H9 (cell line): ENCODE measurements around the gene CYTH3. TPM values are rescaled to one million over a fixed set of nuclear protein-coding genes. Genes with fewer than 3 reads are reported as not detected.

Experiments
- DNase-seq: peaks from one replicate; pipeline ENCODE4 v3.0.0-alpha.2; 2017
- H2AFZ ChIP-seq: one replicate; pipeline ENCODE4 v1.6.1; 2013; ENCODE audit warnings: mild to moderate bottlenecking, low read length, control low read depth, moderate library complexity
- H2AK5ac ChIP-seq: 2 replicates; pipeline ENCODE4 v1.6.1; 2013; ENCODE audit warnings: low read length, control low read depth, mixed read lengths; ENCODE audit not compliant: insufficient read length
- H2BK120ac ChIP-seq: one replicate; pipeline ENCODE4 v1.6.1; 2013; ENCODE audit warnings: low read depth, mild to moderate bottlenecking, low read length, control low read depth, inconsistent platforms; ENCODE audit not compliant: poor library complexity, severe bottlenecking
- H2BK12ac ChIP-seq: 2 replicates; pipeline ENCODE4 v1.6.1; 2013; ENCODE audit warnings: low read length, control low read depth, mixed read lengths, low read depth; ENCODE audit not compliant: insufficient read length
- H2BK15ac ChIP-seq: 2 replicates; pipeline ENCODE4 v1.6.1; 2013; ENCODE audit warnings: low read depth, low read length, control low read depth
- H2BK20ac ChIP-seq: one replicate; pipeline ENCODE4 v1.6.1; 2013; ENCODE audit warnings: low read depth, mild to moderate bottlenecking, low read length, control low read depth, inconsistent platforms; ENCODE audit not compliant: poor library complexity, severe bottlenecking
- H2BK5ac ChIP-seq: 2 replicates; pipeline ENCODE4 v1.6.1; 2013; ENCODE audit warnings: low read length, control low read depth, mixed read lengths; ENCODE audit not compliant: insufficient read length
- H3K14ac ChIP-seq: 2 replicates; pipeline ENCODE4 v1.6.1; 2013; ENCODE audit warnings: low read length, control low read depth; ENCODE audit not compliant: insufficient read depth
- H3K18ac ChIP-seq: 2 replicates; pipeline ENCODE4 v1.6.1; 2013; ENCODE audit warnings: low read depth, mild to moderate bottlenecking, mixed read lengths, low read length, control low read depth; ENCODE audit not compliant: insufficient read length
- H3K23ac ChIP-seq: 2 replicates; pipeline ENCODE4 v1.6.1; 2013; ENCODE audit warnings: low read length, control low read depth, mixed read lengths, low read depth; ENCODE audit not compliant: insufficient read length
- H3K23me2 ChIP-seq: 2 replicates; pipeline ENCODE4 v1.6.1; 2013; ENCODE audit warnings: low read depth, mild to moderate bottlenecking, mixed read lengths, low read length, control low read depth; ENCODE audit not compliant: insufficient read length, poor library complexity, severe bottlenecking
- H3K27ac ChIP-seq: 2 replicates; pipeline ENCODE4 v1.5.1; 2013; ENCODE audit warnings: low read length, control low read depth, mixed read lengths, low read depth; ENCODE audit not compliant: insufficient read length
- H3K27me3 ChIP-seq: 2 replicates; pipeline ENCODE4 v1.6.1; 2013; ENCODE audit warnings: low read length, control low read depth, inconsistent platforms; ENCODE audit not compliant: insufficient read depth
- H3K4ac ChIP-seq: 2 replicates; pipeline ENCODE4 v1.6.1; 2013; ENCODE audit warnings: low read depth, mild to moderate bottlenecking, control low read depth, inconsistent platforms, low read length, moderate library complexity
- H3K4me1 ChIP-seq: 2 replicates; pipeline ENCODE4 v1.6.1; 2013; ENCODE audit warnings: low read length, control low read depth, inconsistent platforms; ENCODE audit not compliant: insufficient read depth
- H3K4me2 ChIP-seq: 2 replicates; pipeline ENCODE4 v1.6.1; 2013; ENCODE audit warnings: low read length, control low read depth, mixed read lengths; ENCODE audit not compliant: insufficient read length, insufficient read depth
- H3K56ac ChIP-seq: 2 replicates; pipeline ENCODE4 v1.6.1; 2013; ENCODE audit warnings: low read depth, mild to moderate bottlenecking, mixed read lengths, low read length, control low read depth; ENCODE audit not compliant: insufficient read length
- H3K79me1 ChIP-seq: 2 replicates; pipeline ENCODE4 v1.6.1; 2013; ENCODE audit warnings: low read depth, mild to moderate bottlenecking, moderate library complexity, low read length, control low read depth, inconsistent platforms; ENCODE audit not compliant: insufficient read depth, poor library complexity, severe bottlenecking
- H3K79me2 ChIP-seq: 2 replicates; pipeline ENCODE4 v1.6.1; 2013; ENCODE audit warnings: low read length, control low read depth, inconsistent platforms; ENCODE audit not compliant: insufficient read depth
- H3K9ac ChIP-seq: 2 replicates; pipeline ENCODE4 v1.6.1; 2013; ENCODE audit warnings: low read length, control low read depth, mixed read lengths; ENCODE audit not compliant: insufficient read length; ENCODE audit errors: extremely low read depth
- H3K9me3 ChIP-seq: one replicate; pipeline ENCODE4 v1.6.1; 2013; ENCODE audit warnings: low read depth, low read length, inconsistent platforms; ENCODE audit not compliant: control insufficient read depth
- H3T11ph ChIP-seq: one replicate; pipeline ENCODE4 v1.6.1; 2013; ENCODE audit warnings: mild to moderate bottlenecking, low read length, control low read depth, inconsistent platforms
- H4K20me1 ChIP-seq: one replicate; pipeline ENCODE4 v1.6.1; 2013; ENCODE audit not compliant: control insufficient read depth, insufficient read length, insufficient read depth
- H4K5ac ChIP-seq: 2 replicates; pipeline ENCODE4 v1.6.1; 2013; ENCODE audit warnings: low read depth, mild to moderate bottlenecking, mixed read lengths, low read length, control low read depth; ENCODE audit not compliant: insufficient read length
- H4K8ac ChIP-seq: replicated peaks from 2 replicates; pipeline ENCODE4 v1.6.1; 2013; ENCODE audit warnings: low read length, control low read depth, mixed read lengths, low read depth; ENCODE audit not compliant: insufficient read length
- H4K91ac ChIP-seq: 2 replicates; pipeline ENCODE4 v1.6.1; 2013; ENCODE audit warnings: low read depth, mild to moderate bottlenecking, moderate library complexity, mixed read lengths, low read length, control low read depth; ENCODE audit not compliant: insufficient read length
- H3K27ac Mint-ChIP-seq, 3 experiments: 2 replicates in 2 of 3; 3 replicates in 1 of 3; pipeline ENCODE4 v1.8.0; 2020 to 2021; ENCODE audit warnings: mixed read lengths in 3 of 3, mild to moderate bottlenecking in 1 of 3, moderate library complexity in 1 of 3
- H3K27me3 Mint-ChIP-seq: 2 replicates; pipeline ENCODE4 v1.8.0; 2021; ENCODE audit warnings: low read depth, mild to moderate bottlenecking, moderate library complexity, mixed read lengths
- H3K36me3 Mint-ChIP-seq, 3 experiments: 2 replicates in 2 of 3; 3 replicates in 1 of 3; pipeline ENCODE4 v1.8.0; 2020 to 2021; ENCODE audit warnings: low read depth in 3 of 3, mixed read lengths in 3 of 3; ENCODE audit not compliant: insufficient read depth in 1 of 3
- H3K4me1 Mint-ChIP-seq, 2 experiments: 2 replicates each; pipeline ENCODE4 v1.8.0; 2020; ENCODE audit warnings: mixed read lengths in 2 of 2
- H3K4me3 Mint-ChIP-seq, 2 experiments: 2 replicates in 1 of 2; 3 replicates in 1 of 2; pipeline ENCODE4 v1.8.0; 2020 to 2021; ENCODE audit warnings: mild to moderate bottlenecking in 2 of 2, mixed read lengths in 2 of 2, moderate library complexity in 1 of 2
- H3K9me3 Mint-ChIP-seq, 2 experiments: 2 replicates in 1 of 2; 3 replicates in 1 of 2; pipeline ENCODE4 v1.8.0; 2020; ENCODE audit warnings: mild to moderate bottlenecking in 2 of 2, mixed read lengths in 2 of 2, moderate library complexity in 1 of 2
- CTCF ChIP-seq: fragments of 200-600 bp; sonication (generic); conservative IDR thresholded peaks from 3 replicates; pipeline ENCODE4 v1.8.0; 2021; ENCODE audit warnings: antibody characterized with exemption, mild to moderate bottlenecking
- WGBS: extraction: QIAGEN DNeasy Blood & Tissue Kit; methylation state at CpG from one replicate; pipeline ENCODE4 v1.1.7; 2013; ENCODE audit warnings: missing lambda C conversion rate, low lambda C conversion rate, mixed read lengths; ENCODE audit not compliant: insufficient read length; ENCODE audit errors: extremely low coverage; 5-methylcytosine and 5-hydroxymethylcytosine counted together
- total RNA-seq: library from RNA; stranded (reverse); gene quantifications from 2 replicates; pipeline ENCODE4 v1.2.1, GENCODE V29; 2021

Gene CYTH3
- total RNA-seq, 1 experiment from 2014 or later = 12.3 TPM

GRCh38 chr7:6232534-6232933 lies 39.9 kb downstream of the CYTH3 start:
- H3K9ac ChIP-seq = no peak overlapping the region
- H3K27me3 ChIP-seq = no peaks in the 10 kb centered on the region
- no peak overlapping the region for H3K4ac ChIP-seq
- no peak overlapping the region for H2BK20ac ChIP-seq
- H3K4me2 ChIP-seq = no peak overlapping the region
- no peak overlapping the region for H2BK15ac ChIP-seq
- H2AK5ac ChIP-seq = no peak overlapping the region
- H3K79me1 ChIP-seq = no peaks in the 10 kb centered on the region
- Mint-ChIP-seq H3K4me3 (no peak overlapping the region), H3K9me3 (no peaks in the 10 kb centered on the region), H3K36me3 (no peaks in the 10 kb centered on the region), H3K27me3 (no peaks in the 10 kb centered on the region), H3K27ac (peak overlapping the region in 1 of 3 experiments; percentile 7; a peak in 2 of 7 replicates), H3K4me1 (peaks cover 36 to 38% of the 10 kb centered on the region in 2 experiments)
- no peak overlapping the region for H3K18ac ChIP-seq
- no peak overlapping the region for H3K27ac ChIP-seq
- no peak overlapping the region for H3K23ac ChIP-seq
- H3K9me3 ChIP-seq = no peaks in the 10 kb centered on the region
- no peak overlapping the region for H3K56ac ChIP-seq
- H4K91ac ChIP-seq = no peak overlapping the region
- no peak overlapping the region for H4K5ac ChIP-seq
- no peaks in the 10 kb centered on the region for H3K23me2 ChIP-seq
- H2BK12ac ChIP-seq = no peak overlapping the region
- no peak for DNase-seq
- WGBS = no CpG with 5 or more reads among the region's 8 CpGs
- H3K4me1 ChIP-seq = no peaks in the 10 kb centered on the region
- H2BK120ac ChIP-seq = no peak overlapping the region
- TF ChIP-seq CTCF = no peak
- H3T11ph ChIP-seq = no peak overlapping the region
- no peak overlapping the region for H2BK5ac ChIP-seq
- H3K14ac ChIP-seq = no peak overlapping the region
- H3K79me2 ChIP-seq = no peaks in the 10 kb centered on the region
- H4K20me1 ChIP-seq = no peaks in the 10 kb centered on the region
- H4K8ac ChIP-seq = no peak overlapping the region
- H2AFZ ChIP-seq = no peak overlapping the region
